GM06990 (cell line): Measurements from ENCODE around the gene CTCFL.

Experiments
- DNase-seq: peaks from one replicate; pipeline ENCODE4 v3.0.0-alpha.2; 2011; ENCODE audit not compliant: insufficient read length; ENCODE audit errors: extremely low read depth
- H3K27me3 ChIP-seq: replicated peaks from 2 replicates; pipeline ENCODE4 v1.6.0; 2011; ENCODE audit warnings: low read length; ENCODE audit not compliant: control insufficient read depth, insufficient read depth
- H3K36me3 ChIP-seq: 2 replicates; pipeline ENCODE4 v1.5.1; 2011; ENCODE audit warnings: low read length; ENCODE audit not compliant: control insufficient read depth, insufficient read depth
- H3K4me3 ChIP-seq: replicated peaks from 2 replicates; pipeline ENCODE4 v1.5.1; 2011; ENCODE audit warnings: low read depth, mild to moderate bottlenecking, control low read depth, low read length
- CTCF ChIP-seq: IDR thresholded peaks from 2 replicates; pipeline ENCODE4 v1.5.1; 2011; ENCODE audit warnings: low read length, control low read depth, mild to moderate bottlenecking, inconsistent platforms; ENCODE audit not compliant: insufficient read depth, poor library complexity, severe bottlenecking

The CTCFL gene

DNA sequence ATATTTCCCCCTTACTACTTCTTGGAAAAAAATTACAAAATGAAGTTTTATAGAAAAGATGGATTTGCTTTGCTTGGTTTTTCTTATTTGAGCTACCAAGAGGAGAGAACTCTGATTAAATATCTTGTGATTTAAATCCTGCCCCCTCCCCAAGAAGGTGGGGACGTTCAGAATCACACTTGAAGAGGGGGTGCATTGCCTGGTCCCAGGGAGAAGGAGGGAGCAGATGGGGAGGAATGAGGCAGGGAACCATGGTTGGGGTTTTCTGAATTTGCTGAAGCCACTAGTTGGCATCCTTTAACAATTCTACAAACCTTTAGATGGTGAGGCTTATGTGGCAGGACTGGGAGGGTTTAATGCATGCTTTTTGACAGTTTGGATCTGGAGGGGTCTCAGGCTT, 41.5 kb upstream of the CTCFL start:
- no peak for DNase-seq

GRCh38 chr20:57564951-57565642, 40.2 kb upstream of the CTCFL start:
- DNase-seq = no peak
- no peak for TF ChIP-seq CTCF
- H3K36me3 ChIP-seq = no peaks in the 10 kb centered on the region
- H3K27me3 ChIP-seq = peaks cover 2% of the 10 kb centered on the region; the same call in 1 of the 2 replicates
- no peak overlapping the region for H3K4me3 ChIP-seq

More for the DNA sequence above, 41.5 kb upstream of the CTCFL start:
- TF ChIP-seq CTCF = no peak
- peaks cover 2% of the 10 kb centered on the region; the same call in 1 of the 2 replicates for H3K27me3 ChIP-seq
- no peaks in the 10 kb centered on the region for H3K36me3 ChIP-seq
- no peak overlapping the region for H3K4me3 ChIP-seq

DNA sequence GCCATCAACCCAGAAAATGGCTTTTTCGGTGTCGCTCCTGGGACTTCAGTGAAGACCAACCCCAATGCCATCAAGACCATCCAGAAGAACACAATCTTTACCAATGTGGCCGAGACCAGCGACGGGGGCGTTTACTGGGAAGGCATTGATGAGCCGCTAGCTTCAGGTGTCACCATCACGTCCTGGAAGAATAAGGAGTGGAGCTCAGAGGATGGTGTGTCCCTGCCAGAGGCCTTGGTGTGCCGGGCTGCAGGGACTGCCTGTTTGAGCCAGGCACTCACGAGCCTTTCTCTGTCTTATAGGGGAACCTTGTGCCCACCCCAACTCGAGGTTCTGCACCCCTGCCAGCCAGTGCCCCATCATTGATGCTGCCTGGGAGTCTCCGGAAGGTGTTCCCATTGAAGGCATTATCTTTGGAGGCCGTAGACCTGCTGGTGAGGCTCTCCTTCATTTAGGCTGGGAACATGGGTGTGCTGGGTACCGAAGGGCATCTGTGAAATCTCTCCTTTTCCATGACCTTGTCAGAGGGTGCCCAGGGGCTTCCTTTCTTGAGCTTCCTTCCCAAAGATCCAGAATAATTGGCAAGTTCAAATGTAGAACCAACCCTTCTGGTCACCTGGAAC, 39.4 kb upstream of the CTCFL start:
- no peak for DNase-seq
- Histone ChIP-seq H3K27me3 (peaks cover 2% of the 10 kb centered on the region; the same call in 1 of the 2 replicates), H3K36me3 (no peaks in the 10 kb centered on the region), H3K4me3 (no peak overlapping the region)
- TF ChIP-seq CTCF = no peak

DNA sequence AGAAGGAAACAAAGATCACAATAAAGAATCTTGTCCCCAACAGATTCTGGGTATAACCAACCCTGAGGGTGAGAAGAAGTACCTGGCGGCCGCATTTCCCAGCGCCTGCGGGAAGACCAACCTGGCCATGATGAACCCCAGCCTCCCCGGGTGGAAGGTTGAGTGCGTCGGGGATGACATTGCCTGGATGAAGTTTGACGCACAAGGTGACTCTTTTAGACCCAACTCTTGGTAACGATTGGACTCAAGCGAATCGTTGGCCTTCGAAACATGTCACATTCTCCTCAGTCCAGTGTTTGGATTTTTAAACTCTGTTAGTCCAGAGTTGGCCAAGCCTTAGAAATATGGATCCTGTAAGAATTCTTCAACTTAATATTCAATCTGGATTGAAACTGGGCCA, 38.6 kb upstream of the CTCFL start:
- Histone ChIP-seq H3K36me3 (no peaks in the 10 kb centered on the region), H3K27me3 (peaks cover 2% of the 10 kb centered on the region; the same call in 1 of the 2 replicates), H3K4me3 (no peak overlapping the region)
- DNase-seq = no peak
- no peak for TF ChIP-seq CTCF

DNA sequence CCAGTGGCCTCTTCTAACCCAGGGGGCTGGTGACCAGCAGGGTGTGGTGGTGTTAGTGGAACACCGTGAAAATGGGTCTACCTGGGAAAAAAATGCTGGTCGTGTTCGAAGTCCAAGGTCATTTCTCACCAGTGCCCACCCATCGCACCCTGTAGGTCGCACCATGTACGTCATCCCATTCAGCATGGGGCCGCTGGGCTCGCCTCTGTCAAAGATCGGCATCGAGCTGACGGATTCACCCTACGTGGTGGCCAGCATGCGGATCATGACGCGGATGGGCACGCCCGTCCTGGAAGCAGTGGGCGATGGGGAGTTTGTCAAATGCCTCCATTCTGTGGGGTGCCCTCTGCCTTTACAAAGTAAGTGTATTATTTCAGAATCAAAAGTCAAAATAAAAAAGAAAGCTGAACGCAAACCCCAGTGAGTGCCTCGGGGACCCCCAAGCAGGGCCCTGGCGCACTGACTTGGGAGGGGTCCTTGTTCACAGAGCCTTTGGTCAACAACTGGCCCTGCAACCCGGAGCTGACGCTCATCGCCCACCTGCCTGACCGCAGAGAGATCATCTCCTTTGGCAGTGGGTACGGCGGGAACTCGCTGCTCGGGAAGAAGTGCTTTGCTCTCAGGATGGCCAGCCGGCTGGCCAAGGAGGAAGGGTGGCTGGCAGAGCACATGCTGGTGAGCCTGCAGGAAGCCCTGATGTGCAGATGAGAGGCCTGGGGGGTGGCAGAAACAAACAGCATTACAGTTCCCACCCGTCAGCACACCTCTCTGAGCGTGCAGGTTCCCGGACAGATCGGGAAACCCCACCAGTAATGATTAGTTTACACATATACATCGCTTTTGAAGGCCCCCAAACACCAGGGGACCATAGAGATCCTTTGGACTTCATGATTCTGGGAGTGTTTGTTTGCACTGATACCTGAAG, 37.9 kb upstream of the CTCFL start:
- TF ChIP-seq CTCF = no peak
- no peak overlapping the region for H3K4me3 ChIP-seq
- H3K27me3 ChIP-seq = peaks cover 2% of the 10 kb centered on the region; the same call in 1 of the 2 replicates
- DNase-seq = no peak
- no peaks in the 10 kb centered on the region for H3K36me3 ChIP-seq
